NCI-H146 treated with DMSO at 0.1 percent for 48 hours (cell line): ENCODE measurements around the gene FHIT.

Experiments
- DNase-seq: peaks from one replicate; lab custom pipeline; 2025; ENCODE audit not compliant: unreplicated experiment; lab: John Stamatoyannopoulos, UW

FHIT gene

GRCh38 chr3:59714066-59714465 lies 1537.2 kb downstream of the FHIT start:
- no peak for DNase-seq

GRCh38 chr3:59710554-59710953 lies 1540.7 kb downstream of the FHIT start:
- DNase-seq, result no peak

GRCh38 chr3:59709702-59710553 lies 1541.3 kb downstream of the FHIT start:
- no peak for DNase-seq

GRCh38 chr3:59708202-59708601 lies 1543.0 kb downstream of the FHIT start:
- DNase-seq, result no peak

DNA sequence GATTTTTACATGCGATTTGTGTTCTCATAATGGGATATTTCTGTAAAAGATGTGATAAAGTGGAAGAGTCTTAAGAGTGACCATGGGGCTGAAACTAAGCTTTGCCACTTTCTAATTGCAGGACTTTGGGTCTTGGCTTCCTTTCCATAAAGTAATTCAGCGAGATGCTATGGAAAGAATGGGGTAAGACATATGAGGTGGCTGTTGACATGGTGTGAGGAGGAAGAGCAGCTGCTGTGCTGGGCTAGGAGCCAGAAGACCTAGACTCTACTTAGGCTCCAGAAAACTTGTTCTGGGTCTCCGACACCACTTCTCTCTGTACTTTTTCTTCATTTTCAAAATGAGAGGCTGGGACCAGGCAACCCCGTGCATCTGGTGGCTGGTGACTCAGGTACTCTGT lies 1547.0 kb downstream of the FHIT start:
- no peak for DNase-seq

DNA sequence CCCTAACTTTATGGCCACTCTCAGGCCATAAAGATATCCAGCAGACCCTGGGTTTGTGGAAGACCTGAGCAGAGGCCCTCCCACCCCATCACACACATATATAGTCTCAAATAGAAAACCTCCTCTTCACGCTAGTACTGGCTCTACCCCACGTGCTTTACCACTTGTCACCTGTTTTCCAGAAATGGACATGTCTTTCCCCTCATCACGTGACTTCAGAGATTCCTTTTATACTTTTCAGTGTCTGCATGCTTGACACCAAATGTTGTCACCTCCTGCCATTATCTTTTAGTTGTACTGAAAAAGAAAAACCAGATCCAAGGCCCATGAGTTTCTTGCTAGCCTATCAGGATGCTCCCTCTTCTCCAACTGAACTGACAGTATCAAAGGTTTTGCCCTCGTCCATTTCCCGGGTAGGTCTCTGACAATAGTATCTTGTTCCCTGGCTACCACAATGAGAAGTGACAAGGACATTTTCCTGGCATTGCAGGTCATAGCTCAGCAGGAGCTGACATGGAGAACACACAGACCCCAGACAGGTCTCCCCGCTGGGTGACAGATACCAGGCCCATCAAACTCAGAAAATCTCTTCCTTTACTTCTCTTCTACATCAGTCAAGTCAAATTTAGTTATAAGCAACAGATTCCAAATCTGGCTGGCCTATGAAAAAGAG lies 1551.5 kb downstream of the FHIT start:
- no peak for DNase-seq
